ENCODE data around the gene ANO7.

DNA sequence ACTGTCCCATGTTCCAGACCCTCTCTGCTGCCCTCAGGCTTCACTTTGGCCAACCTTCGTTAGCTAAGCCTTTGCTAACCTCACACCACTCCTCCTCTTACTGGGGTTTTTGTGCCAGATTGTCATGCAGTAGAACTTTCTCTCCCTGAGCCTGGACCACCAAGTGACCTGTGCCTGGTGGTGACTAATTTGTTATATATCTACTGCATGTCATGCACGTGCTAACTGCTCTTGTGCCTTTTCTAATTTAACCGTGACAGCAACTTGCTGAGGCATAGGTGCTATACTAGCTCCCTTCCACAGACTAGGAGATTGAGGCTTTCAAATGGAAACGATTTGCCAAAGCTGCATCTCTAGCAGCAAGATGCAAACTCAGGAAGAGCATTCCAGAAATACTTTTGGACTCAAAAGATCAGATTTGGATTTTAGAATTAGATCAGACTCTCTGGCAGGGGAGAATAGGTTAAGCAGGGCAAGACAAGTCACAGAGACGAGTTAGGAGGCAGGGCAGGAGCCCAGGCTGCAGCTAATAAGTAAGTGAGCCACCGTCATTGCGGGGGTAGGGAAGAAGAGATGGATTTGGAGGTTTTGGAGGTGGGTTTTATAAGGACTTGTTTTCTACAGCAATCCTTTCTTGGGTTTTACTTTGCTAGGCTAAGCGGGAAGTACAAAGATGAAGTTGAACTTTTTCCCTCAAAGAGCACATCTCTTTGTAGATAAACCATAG is 36.4 kb upstream of the ANO7 start:
- no peak for TF ChIP-seq SIN3A (IDR thresholded peaks at IDR 0.05; ENCODE audit: borderline replicate concordance, insufficient read depth, low read length)
- TF ChIP-seq, protein P1, sequence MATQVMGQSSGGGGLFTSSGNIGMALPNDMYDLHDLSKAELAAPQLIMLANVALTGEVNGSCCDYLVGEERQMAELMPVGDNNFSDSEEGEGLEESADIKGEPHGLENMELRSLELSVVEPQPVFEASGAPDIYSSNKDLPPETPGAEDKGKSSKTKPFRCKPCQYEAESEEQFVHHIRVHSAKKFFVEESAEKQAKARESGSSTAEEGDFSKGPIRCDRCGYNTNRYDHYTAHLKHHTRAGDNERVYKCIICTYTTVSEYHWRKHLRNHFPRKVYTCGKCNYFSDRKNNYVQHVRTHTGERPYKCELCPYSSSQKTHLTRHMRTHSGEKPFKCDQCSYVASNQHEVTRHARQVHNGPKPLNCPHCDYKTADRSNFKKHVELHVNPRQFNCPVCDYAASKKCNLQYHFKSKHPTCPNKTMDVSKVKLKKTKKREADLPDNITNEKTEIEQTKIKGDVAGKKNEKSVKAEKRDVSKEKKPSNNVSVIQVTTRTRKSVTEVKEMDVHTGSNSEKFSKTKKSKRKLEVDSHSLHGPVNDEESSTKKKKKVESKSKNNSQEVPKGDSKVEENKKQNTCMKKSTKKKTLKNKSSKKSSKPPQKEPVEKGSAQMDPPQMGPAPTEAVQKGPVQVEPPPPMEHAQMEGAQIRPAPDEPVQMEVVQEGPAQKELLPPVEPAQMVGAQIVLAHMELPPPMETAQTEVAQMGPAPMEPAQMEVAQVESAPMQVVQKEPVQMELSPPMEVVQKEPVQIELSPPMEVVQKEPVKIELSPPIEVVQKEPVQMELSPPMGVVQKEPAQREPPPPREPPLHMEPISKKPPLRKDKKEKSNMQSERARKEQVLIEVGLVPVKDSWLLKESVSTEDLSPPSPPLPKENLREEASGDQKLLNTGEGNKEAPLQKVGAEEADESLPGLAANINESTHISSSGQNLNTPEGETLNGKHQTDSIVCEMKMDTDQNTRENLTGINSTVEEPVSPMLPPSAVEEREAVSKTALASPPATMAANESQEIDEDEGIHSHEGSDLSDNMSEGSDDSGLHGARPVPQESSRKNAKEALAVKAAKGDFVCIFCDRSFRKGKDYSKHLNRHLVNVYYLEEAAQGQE (IDR thresholded peaks at IDR 0.05; ENCODE audit: insufficient read depth in 1 of 2, low read depth in 2 of 2, low read length in 2 of 2), result no peak
- TF ChIP-seq TAF1 (IDR thresholded peaks at IDR 0.05; ENCODE audit: borderline replicate concordance, insufficient read depth, low read length), result no peak
- TF ChIP-seq POLR2AphosphoS5 (IDR thresholded peaks at IDR 0.05; ENCODE audit: low read depth, low read length), result no peak
- no peak for TF ChIP-seq FOXP2 (optimal IDR thresholded peaks at IDR 0.05; ENCODE audit: borderline replicate concordance, extremely low read depth, extremely low read length, insufficient read depth)
